NCI-H1048 (cell line): ENCODE measurements around the gene UVSSA.

Source experiments
- DNase-seq: peaks from one replicate; lab custom pipeline; 2025; lab: John Stamatoyannopoulos, UW

The UVSSA gene

GRCh38 chr4:1348746-1349145, 1.7 kb downstream of the UVSSA start:
- DNase-seq, result no peak

- no peak for DNase-seq
Observed at GRCh38 chr4:1349359-1350168, 2.6 kb downstream of the UVSSA start.

- DNase-seq, result no peak
Observed at GRCh38 chr4:1350169-1350520, 3.1 kb downstream of the UVSSA start.

GRCh38 chr4:1351854-1352566, 5.0 kb downstream of the UVSSA start:
- DNase-seq, result peak; percentile 51

- no peak for DNase-seq
Observed at GRCh38 chr4:1352567-1352900, 5.5 kb downstream of the UVSSA start.

- no peak for DNase-seq
Observed at GRCh38 chr4:1353186-1354055, 6.4 kb downstream of the UVSSA start.

- DNase-seq, result no peak
Observed at GRCh38 chr4:1354136-1354982, 7.4 kb downstream of the UVSSA start.

- no peak for DNase-seq
Observed at GRCh38 chr4:1354983-1355275, 7.9 kb downstream of the UVSSA start.

- no peak for DNase-seq
Observed at GRCh38 chr4:1355378-1355777, 8.4 kb downstream of the UVSSA start.

GRCh38 chr4:1356181-1356998, 9.4 kb downstream of the UVSSA start:
- no peak for DNase-seq

GRCh38 chr4:1357356-1358248, 10.6 kb downstream of the UVSSA start:
- no peak for DNase-seq

GRCh38 chr4:1358421-1359143, 11.6 kb downstream of the UVSSA start:
- no peak for DNase-seq

GRCh38 chr4:1359144-1359501, 12.1 kb downstream of the UVSSA start:
- no peak for DNase-seq

- DNase-seq, result no peak
Observed at GRCh38 chr4:1359976-1360375, 13.0 kb downstream of the UVSSA start.

- DNase-seq, result no peak
Observed at GRCh38 chr4:1360423-1361283, 13.6 kb downstream of the UVSSA start.

- no peak for DNase-seq
Observed at GRCh38 chr4:1361431-1361830, 14.4 kb downstream of the UVSSA start.

- no peak for DNase-seq
Observed at GRCh38 chr4:1362046-1362445, 15.0 kb downstream of the UVSSA start.

GRCh38 chr4:1362521-1362920, 15.5 kb downstream of the UVSSA start:
- DNase-seq, result no peak

GRCh38 chr4:1363513-1363912, 16.5 kb downstream of the UVSSA start:
- DNase-seq, result no peak
